Naive B cell (primary cell): ENCODE measurements around the gene NOBOX. TPM values are rescaled to one million over a fixed set of nuclear protein-coding genes. Genes with fewer than 3 reads are reported as not detected.
"Not testable (repeated sequence)": the region's sequence is repeated elsewhere in the genome, so short reads cannot be mapped to it uniquely, and the experiment has no call there.

Source experiments
- ATAC-seq, 2 donors: fragments of 150-1000 bp; cut with Tn5 transposase; 2 replicates each; pipeline ENCODE4 v1.10.0; 2021; ENCODE audit warnings: low read depth in 2 of 2, mild to moderate bottlenecking in 2 of 2, moderate library complexity in 2 of 2
- DNase-seq: peaks from one replicate; pipeline ENCODE4 v3.0.0; 2022
- H3K27ac Mint-ChIP-seq, 6 donors: one replicate each; pipeline ENCODE4 v1.8.0; 2020 to 2022; ENCODE audit warnings: mild to moderate bottlenecking in 6 of 6, mixed read lengths in 6 of 6, moderate library complexity in 5 of 6, inconsistent platforms in 2 of 6
- H3K27me3 Mint-ChIP-seq, 3 donors: one replicate each; pipeline ENCODE4 v1.8.0; 2021 to 2022; ENCODE audit warnings: mixed read lengths in 3 of 3, mild to moderate bottlenecking in 1 of 3
- H3K36me3 Mint-ChIP-seq, 2 donors: one replicate each; pipeline ENCODE4 v1.8.0; 2020 to 2022; ENCODE audit warnings: mixed read lengths in 2 of 2, inconsistent platforms in 1 of 2, mild to moderate bottlenecking in 1 of 2
- H3K4me1 Mint-ChIP-seq, 3 donors: one replicate each; pipeline ENCODE4 v1.8.0; 2020 to 2022; ENCODE audit warnings: mixed read lengths in 3 of 3, inconsistent platforms in 1 of 3, mild to moderate bottlenecking in 1 of 3, moderate library complexity in 1 of 3
- H3K4me3 Mint-ChIP-seq, 8 donors: one replicate each; pipeline ENCODE4 v1.8.0; 2020 to 2022; ENCODE audit warnings: mild to moderate bottlenecking in 8 of 8, mixed read lengths in 8 of 8, moderate library complexity in 8 of 8, inconsistent platforms in 2 of 8
- H3K9me3 Mint-ChIP-seq, 7 donors: one replicate each; pipeline ENCODE4 v1.8.0; 2020 to 2022; ENCODE audit warnings: mixed read lengths in 7 of 7, mild to moderate bottlenecking in 5 of 7, inconsistent platforms in 2 of 7, moderate library complexity in 1 of 7
- polyA plus RNA-seq, 6 donors: library from polyadenylated mRNA; unstranded; fragments of 300-500 nt; fragmentation: Illumina TruSeq; gene quantifications; one replicate each; pipeline ENCODE4 v1.2.3, GENCODE V29; 2021; ENCODE audit warnings: low read depth in 6 of 6

NOBOX gene
- not detected for polyA plus RNA-seq

DNA sequence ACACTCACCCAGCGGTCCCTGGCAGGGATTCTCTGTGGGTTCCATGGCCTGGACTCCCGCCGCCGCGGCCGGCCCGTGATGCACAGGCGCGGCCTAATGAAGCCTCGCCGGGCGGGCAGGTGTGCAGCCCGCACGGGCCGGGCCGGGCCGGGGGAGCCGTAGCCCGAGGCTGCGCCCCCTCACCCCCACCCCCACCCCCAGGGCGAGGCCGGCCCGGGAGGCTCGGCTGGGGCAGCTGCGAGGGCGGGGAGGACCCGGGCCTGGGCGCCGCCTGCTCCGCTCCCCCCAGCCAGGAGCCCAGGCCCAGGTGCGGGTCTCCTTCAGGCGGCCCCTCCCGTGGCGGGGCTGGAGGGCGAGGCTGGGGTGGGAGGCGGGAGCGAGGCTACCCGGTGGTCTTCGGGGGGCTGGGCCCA lies at the start of gene NOBOX:
TSS of gene NOBOX (minus strand) at position 45 of the 413 bp plus-strand sequence.
- H3K4me3 Mint-ChIP-seq = no peak within 1 kb of the TSS
- H3K36me3 Mint-ChIP-seq = no peaks in the 10 kb centered on the region
- DNase-seq (no peak), ATAC-seq (no peak)
- peaks cover 0 to 3% (median 0%) of the 10 kb centered on the region in 3 donors for H3K4me1 Mint-ChIP-seq
- no peaks in the 10 kb centered on the region for H3K9me3 Mint-ChIP-seq
- peaks cover 19 to 50% (median 34%) of the 10 kb centered on the region in 3 donors for H3K27me3 Mint-ChIP-seq
- no peak within 1 kb of the TSS for H3K27ac Mint-ChIP-seq

DNA sequence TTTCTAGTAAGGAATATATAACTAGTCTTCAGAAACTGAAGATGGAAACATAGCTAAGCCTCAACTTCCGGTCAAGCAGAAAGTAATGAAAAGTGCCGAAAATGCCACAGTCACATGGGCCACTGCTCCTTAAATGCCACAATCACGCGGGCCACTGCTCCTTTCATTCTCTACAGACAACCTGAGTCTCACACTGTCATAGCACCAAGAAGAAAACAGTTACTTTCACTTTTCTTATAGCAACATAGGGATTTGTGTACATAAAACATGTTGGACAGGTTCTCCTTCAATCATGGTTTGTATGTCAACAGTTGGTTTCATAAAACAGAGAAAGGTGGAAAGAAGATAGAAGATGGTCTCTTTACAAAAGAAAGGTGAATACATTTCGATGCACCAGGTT lies 48.6 kb upstream of the NOBOX start:
- Mint-ChIP-seq H3K36me3 (peaks cover 8 to 18% of the 10 kb centered on the region in 2 donors), H3K4me1 (no peaks in the 10 kb centered on the region), H3K27ac (no peak overlapping the region), H3K27me3 (no peaks in the 10 kb centered on the region), H3K4me3 (no peak overlapping the region), H3K9me3 (peaks cover 0 to 14% (median 0%) of the 10 kb centered on the region in 7 donors)
- no peak for DNase-seq
- no peak for ATAC-seq

GRCh38 chr7:144445590-144445989 lies 42.1 kb upstream of the NOBOX start:
- Mint-ChIP-seq H3K9me3 (no peaks in the 10 kb centered on the region), H3K4me3 (no peak overlapping the region), H3K27me3 (no peaks in the 10 kb centered on the region), H3K27ac (no peak overlapping the region), H3K4me1 (no peaks in the 10 kb centered on the region), H3K36me3 (no peaks in the 10 kb centered on the region)
- DNase-seq (no peak), ATAC-seq (no peak)

- Mint-ChIP-seq H3K4me3 (no peak overlapping the region), H3K4me1 (no peaks in the 10 kb centered on the region), H3K36me3 (no peaks in the 10 kb centered on the region), H3K27ac (no peak overlapping the region), H3K27me3 (peaks cover 0 to 18% (median 3%) of the 10 kb centered on the region in 3 donors), H3K9me3 (no peaks in the 10 kb centered on the region)
- ATAC-seq = no peak
- no peak for DNase-seq
Measured at GRCh38 chr7:144439717-144440205, 36.3 kb upstream of the NOBOX start.

DNA sequence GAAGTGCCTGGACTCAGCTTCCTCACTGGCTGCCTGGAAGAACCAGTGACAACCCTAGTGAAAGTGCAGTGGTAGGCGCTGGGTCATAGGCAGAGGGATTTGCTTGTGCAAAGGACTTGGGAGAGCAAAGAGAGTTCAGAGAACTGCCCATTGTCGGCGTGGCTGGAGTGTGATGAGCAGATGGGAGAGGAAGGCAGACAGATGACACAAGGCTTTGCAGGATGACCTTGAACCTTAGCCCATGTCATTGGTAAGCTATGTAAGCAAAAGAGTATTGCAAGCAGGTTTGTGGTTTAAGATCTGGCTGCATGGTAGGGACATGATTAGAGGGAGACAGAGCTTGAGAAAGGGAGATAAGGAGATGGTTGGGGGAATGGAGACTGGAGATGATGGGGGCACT lies 35.3 kb upstream of the NOBOX start:
- ATAC-seq = no peak
- peaks cover under 1 to 28% (median 6%) of the 10 kb centered on the region in 3 donors for H3K27me3 Mint-ChIP-seq
- no peaks in the 10 kb centered on the region for H3K4me1 Mint-ChIP-seq
- no peak overlapping the region for H3K27ac Mint-ChIP-seq
- DNase-seq = no peak
- no peaks in the 10 kb centered on the region for H3K36me3 Mint-ChIP-seq
- H3K9me3 Mint-ChIP-seq = no peaks in the 10 kb centered on the region
- H3K4me3 Mint-ChIP-seq = no peak overlapping the region

DNA sequence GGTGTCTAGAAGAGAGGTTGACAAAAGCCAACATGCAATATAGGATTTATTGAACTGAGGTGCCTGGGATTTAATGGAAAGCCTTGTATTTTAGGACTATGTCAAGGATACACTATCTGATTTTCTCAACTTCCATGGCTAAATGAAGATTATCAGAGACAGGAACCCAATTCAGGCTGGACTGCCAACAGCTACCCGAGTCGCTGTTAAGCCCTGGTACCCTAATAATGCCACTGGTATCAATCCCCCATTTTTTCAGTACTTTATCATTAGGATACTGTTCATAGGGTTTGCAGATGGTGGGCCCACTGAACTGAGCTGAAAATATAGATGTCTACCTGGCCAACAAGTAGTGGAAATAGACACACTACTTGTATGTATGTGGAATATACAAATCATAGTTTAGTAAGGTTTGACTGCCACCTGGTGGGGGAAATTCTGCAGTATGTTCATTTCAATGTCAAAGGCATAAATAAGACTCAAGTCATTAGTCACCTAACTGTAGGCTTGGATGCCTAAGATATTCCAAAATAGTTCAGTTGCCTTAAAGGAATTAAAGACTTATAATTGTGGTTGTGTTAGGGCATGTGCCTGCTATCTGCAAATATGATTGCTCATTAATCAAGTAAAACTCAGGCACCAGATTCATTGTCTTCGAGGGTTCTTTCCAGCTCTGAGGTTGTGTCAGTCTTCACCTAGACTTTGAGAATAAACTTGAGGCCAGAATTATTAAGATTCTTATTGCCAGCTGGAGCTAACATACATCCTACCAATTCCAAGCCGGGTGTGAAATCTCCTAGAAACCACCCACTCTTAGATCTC lies 34.1 kb upstream of the NOBOX start:
- H3K36me3 Mint-ChIP-seq = no peaks in the 10 kb centered on the region
- DNase-seq (peak; percentile 24), ATAC-seq (peak in 1 of 2 donors; percentile 63)
- H3K4me1 Mint-ChIP-seq = no peaks in the 10 kb centered on the region
- H3K4me3 Mint-ChIP-seq = no peak overlapping the region
- H3K27me3 Mint-ChIP-seq = peaks cover 8 to 35% (median 14%) of the 10 kb centered on the region in 3 donors
- H3K27ac Mint-ChIP-seq = no peak overlapping the region
- no peaks in the 10 kb centered on the region for H3K9me3 Mint-ChIP-seq

DNA sequence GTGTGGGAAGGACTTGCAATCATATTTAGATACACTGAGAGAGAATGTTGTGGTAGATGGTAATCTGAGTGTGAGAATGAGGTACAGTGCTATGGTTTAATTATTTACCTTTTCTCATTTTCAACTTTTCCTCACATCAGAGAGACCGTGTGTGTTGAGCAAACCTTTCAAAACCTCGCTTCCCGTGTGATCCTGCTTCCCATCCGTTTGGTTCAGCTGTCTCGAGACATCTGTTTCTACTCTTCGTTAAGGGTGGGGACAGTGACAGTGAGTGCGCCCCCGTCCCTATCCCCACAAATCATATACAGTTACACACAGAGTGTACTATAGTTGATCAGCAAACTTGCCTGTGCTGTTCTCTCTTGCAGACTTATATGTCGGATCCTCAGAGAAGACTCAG lies 33.0 kb upstream of the NOBOX start:
- ATAC-seq (no peak), DNase-seq (no peak)
- Mint-ChIP-seq H3K4me1 (no peaks in the 10 kb centered on the region), H3K4me3 (no peak overlapping the region), H3K36me3 (no peaks in the 10 kb centered on the region), H3K9me3 (no peaks in the 10 kb centered on the region), H3K27ac (peak overlapping the region in 1 of 6 donors; percentile 33), H3K27me3 (peaks cover 8 to 35% (median 14%) of the 10 kb centered on the region in 3 donors)

- Mint-ChIP-seq H3K4me3 (no peak overlapping the region), H3K4me1 (no peaks in the 10 kb centered on the region), H3K27me3 (peaks cover 4 to 10% (median 5%) of the 10 kb centered on the region in 3 donors), H3K27ac (no peak overlapping the region), H3K9me3 (peaks cover 4 to 46% (median 39%) of the 10 kb centered on the region in 7 donors), H3K36me3 (peaks cover 8 to 17% of the 10 kb centered on the region in 2 donors)
- DNase-seq (no peak), ATAC-seq (no peak)
Measured at GRCh38 chr7:144428431-144428830, 24.9 kb upstream of the NOBOX start.

DNA sequence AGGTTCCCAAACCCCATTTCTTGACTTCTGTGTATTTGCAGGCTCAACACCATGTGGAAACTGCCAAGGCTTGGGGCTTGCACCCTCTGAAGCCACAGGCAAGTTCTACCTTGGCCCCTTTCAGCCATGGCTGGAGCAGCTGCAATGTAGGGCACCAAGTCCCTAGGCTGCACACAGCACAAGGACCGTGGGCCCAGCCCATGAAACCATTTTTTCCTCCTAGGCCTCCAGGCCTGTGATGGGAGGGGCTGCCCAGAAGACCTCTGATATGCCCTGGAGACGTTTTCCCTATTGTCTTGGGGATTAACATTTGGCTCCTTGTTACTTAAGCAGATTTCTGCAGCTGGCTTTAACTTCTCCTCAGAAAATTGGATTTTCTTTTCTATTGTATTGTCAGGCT lies 24.0 kb upstream of the NOBOX start:
- not testable (repeated sequence) for H3K27ac Mint-ChIP-seq, H3K4me3 Mint-ChIP-seq, DNase-seq, H3K27me3 Mint-ChIP-seq, ATAC-seq, H3K4me1 Mint-ChIP-seq
- H3K36me3 Mint-ChIP-seq = peaks cover 8 to 17% of the 10 kb centered on the region in 2 donors
- peaks cover 4 to 46% (median 39%) of the 10 kb centered on the region in 7 donors for H3K9me3 Mint-ChIP-seq

GRCh38 chr7:144418931-144419330 lies 15.4 kb upstream of the NOBOX start:
- ATAC-seq, H3K4me1 Mint-ChIP-seq, DNase-seq, H3K4me3 Mint-ChIP-seq, H3K36me3 Mint-ChIP-seq, H3K27ac Mint-ChIP-seq: not testable (repeated sequence)
- peaks cover 10 to 23% (median 23%) of the 10 kb centered on the region in 3 donors for H3K27me3 Mint-ChIP-seq
- peaks cover 0 to 15% (median 2%) of the 10 kb centered on the region in 7 donors for H3K9me3 Mint-ChIP-seq

DNA sequence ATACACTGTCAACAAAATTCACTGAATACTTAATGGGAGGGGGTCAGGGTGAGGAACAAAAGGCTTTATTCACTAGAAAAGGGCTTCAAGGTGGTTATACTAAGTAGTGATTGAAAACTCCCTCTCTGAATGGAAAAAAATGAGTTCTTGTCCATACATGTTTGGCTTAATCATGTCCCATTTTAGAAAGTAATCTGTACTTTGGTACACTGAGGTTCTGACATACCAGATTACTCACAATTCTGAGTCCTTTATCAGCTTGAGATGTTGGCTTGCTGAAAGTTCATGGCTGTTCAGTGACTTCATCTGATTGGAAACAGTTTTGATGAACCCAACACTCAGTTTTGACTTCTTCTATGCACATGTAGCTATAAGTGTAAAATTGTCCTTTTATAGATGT lies 12.8 kb upstream of the NOBOX start:
- Mint-ChIP-seq H3K4me1 (peaks cover 0 to 12% (median 0%) of the 10 kb centered on the region in 3 donors), H3K27ac (no peak overlapping the region), H3K27me3 (peaks cover 10 to 23% (median 17%) of the 10 kb centered on the region in 3 donors), H3K4me3 (no peak overlapping the region), H3K36me3 (no peaks in the 10 kb centered on the region), H3K9me3 (peaks cover 0 to 15% (median 2%) of the 10 kb centered on the region in 7 donors)
- no peak for DNase-seq
- ATAC-seq = no peak

GRCh38 chr7:144415858-144416257 lies 12.4 kb upstream of the NOBOX start:
- Mint-ChIP-seq H3K27me3 (peaks cover 11 to 26% (median 17%) of the 10 kb centered on the region in 3 donors), H3K27ac (no peak overlapping the region), H3K9me3 (peaks cover 0 to 15% (median 2%) of the 10 kb centered on the region in 7 donors), H3K4me3 (no peak overlapping the region), H3K36me3 (no peaks in the 10 kb centered on the region), H3K4me1 (peaks cover 0 to 12% (median 0%) of the 10 kb centered on the region in 3 donors)
- DNase-seq (no peak), ATAC-seq (no peak)

DNA sequence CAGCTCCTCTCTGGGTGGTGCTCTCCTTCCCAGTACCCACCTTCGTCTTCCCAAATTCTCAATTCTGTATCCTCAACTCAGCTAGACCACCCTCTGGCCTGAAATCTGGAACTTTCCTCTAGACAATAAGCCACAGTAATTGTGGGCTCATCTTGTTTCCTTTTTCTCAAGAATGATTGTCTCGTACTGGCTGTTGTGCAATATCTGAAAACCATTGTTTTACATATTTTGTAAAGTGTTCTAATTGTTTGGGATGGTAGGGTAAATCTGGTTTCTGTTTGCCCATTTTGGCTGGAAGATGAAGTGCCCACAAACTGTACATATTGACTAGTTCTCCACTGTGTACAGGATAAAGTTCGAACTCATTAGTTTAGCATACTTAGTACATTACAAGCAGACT lies 11.3 kb upstream of the NOBOX start:
- DNase-seq (no peak), ATAC-seq (no peak)
- peaks cover 0 to 15% (median 2%) of the 10 kb centered on the region in 7 donors for H3K9me3 Mint-ChIP-seq
- H3K27me3 Mint-ChIP-seq = peaks cover 17 to 31% (median 25%) of the 10 kb centered on the region in 3 donors
- peaks cover 0 to 12% (median 0%) of the 10 kb centered on the region in 3 donors for H3K4me1 Mint-ChIP-seq
- no peak overlapping the region for H3K4me3 Mint-ChIP-seq
- H3K27ac Mint-ChIP-seq = peak overlapping the region in 2 of 6 donors; percentile 6 to 16
- no peaks in the 10 kb centered on the region for H3K36me3 Mint-ChIP-seq

DNA sequence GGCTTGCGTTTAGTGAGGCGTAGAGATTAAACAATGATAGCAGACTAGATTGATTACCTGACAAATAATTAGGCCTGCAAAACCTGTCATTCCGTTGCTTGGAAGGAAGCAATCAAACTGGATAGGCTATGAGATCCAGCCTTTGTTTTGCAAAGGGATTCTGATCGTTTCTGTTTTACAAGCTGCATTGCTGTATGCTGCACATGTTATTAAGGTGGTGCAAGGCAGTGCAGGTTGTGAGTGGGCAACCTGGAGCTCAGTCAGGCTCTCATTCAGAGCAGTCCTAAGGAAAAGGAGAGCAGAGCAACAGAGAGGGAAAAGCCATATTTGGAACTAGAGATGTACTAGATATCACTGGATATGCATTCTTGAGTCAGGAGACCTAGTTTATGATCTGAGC lies 6.9 kb upstream of the NOBOX start:
- peaks cover 0 to 12% (median 3%) of the 10 kb centered on the region in 3 donors for H3K4me1 Mint-ChIP-seq
- H3K4me3 Mint-ChIP-seq = no peak overlapping the region
- no peaks in the 10 kb centered on the region for H3K36me3 Mint-ChIP-seq
- DNase-seq (no peak), ATAC-seq (no peak)
- H3K27me3 Mint-ChIP-seq = peaks cover 19 to 42% (median 29%) of the 10 kb centered on the region in 3 donors
- H3K27ac Mint-ChIP-seq = no peak overlapping the region
- no peaks in the 10 kb centered on the region for H3K9me3 Mint-ChIP-seq
